HepG2 (cell line): Measurements from ENCODE around the gene ARMC2. TPM values are rescaled to one million over a fixed set of nuclear protein-coding genes. Genes with fewer than 3 reads are reported as not detected.

Source experiments
- ATAC-seq: fragments of 200-7000 bp; cut with Tn5 transposase; 3 replicates; pipeline ENCODE4 v1.9.1; 2020; ENCODE audit warnings: mild to moderate bottlenecking, moderate library complexity
- BruUV-seq: library from RNA; stranded (reverse); fragments of 400-500 nt; replicated peaks from 2 replicates; lab custom pipeline; 2021; lab: Mats Ljungman, UMichigan
- CTCF ChIA-PET: fragments of 300-600 bp; formaldehyde crosslinking; extraction: SDS; loops from one replicate; lab custom pipeline; 2021; ENCODE audit warnings: low total read pairs, inconsistent platforms, low intra/inter-chr PET ratio; lab: Yijun Ruan, JAX
- POLR2A ChIA-PET: fragments of 350-600 bp; sonication (Branson Sonifier 250); formaldehyde crosslinking; loops from one replicate; lab custom pipeline; 2020; ENCODE audit warnings: antibody characterized with exemption, inconsistent platforms; lab: Yijun Ruan, JAX
- DNase-seq: peaks from one replicate; pipeline ENCODE4 v3.0.0-alpha.2; 2015; ENCODE audit warnings: low spot score
- FAIRE-seq: peaks from 3 replicates; lab custom pipeline; 2011; peaks lifted over from hg19 to GRCh38; lab: Jason Lieb, UNC
- H2AFZ ChIP-seq: one replicate; pipeline ENCODE4 v1.6.1; 2011; ENCODE audit warnings: low read length, inconsistent platforms
- H3K27ac ChIP-seq: fragments of 300-600 bp; 3 replicates; pipeline ENCODE4 v1.8.0; 2011; ENCODE audit warnings: mixed run types, mild to moderate bottlenecking, mixed read lengths, low read length, inconsistent platforms; ENCODE audit not compliant: insufficient read depth; ENCODE audit errors: extremely low read length
- H3K27me3 ChIP-seq, 2 experiments: fragments of 200-600 bp in 1 of 2; 2 replicates in 1 of 2; 3 replicates in 1 of 2; pipeline versions ENCODE4 v1.6.0 to v1.8.0; 2011; ENCODE audit warnings: low read length in 2 of 2, mild to moderate bottlenecking in 2 of 2, moderate library complexity in 2 of 2, inconsistent platforms in 1 of 2; ENCODE audit not compliant: insufficient read depth in 2 of 2, control insufficient read depth in 1 of 2
- H3K36me3 ChIP-seq, 2 experiments: fragments of 200-600 bp in 1 of 2; replicated peaks in 1 of 2; 2 replicates in 1 of 2; 3 replicates in 1 of 2; pipeline versions ENCODE4 v1.5.1 to v1.8.0; 2011; ENCODE audit warnings: low read length in 2 of 2, inconsistent platforms in 1 of 2; ENCODE audit not compliant: insufficient read depth in 2 of 2, control insufficient read depth in 1 of 2
- H3K4me1 ChIP-seq: 2 replicates; pipeline ENCODE4 v1.5.1; 2012; ENCODE audit warnings: low read length, inconsistent platforms; ENCODE audit not compliant: insufficient read depth
- H3K4me2 ChIP-seq: 2 replicates; pipeline ENCODE4 v1.6.0; 2011; ENCODE audit warnings: low read depth, low read length, inconsistent platforms
- H3K4me3 ChIP-seq, 3 experiments: fragments of 200-600 bp in 1 of 3; sonication (generic), shearing (Covaris generic) in 1 of 3; replicated peaks in 1 of 3; 2 replicates each; pipeline ENCODE4 v1.5.1; 2011 to 2016; ENCODE audit warnings: low read length in 3 of 3, inconsistent platforms in 2 of 3, low read depth in 2 of 3, mild to moderate bottlenecking in 2 of 3, control low read depth in 1 of 3, mixed read lengths in 1 of 3; ENCODE audit not compliant: insufficient read depth in 1 of 3
- H3K79me2 ChIP-seq: one replicate; pipeline ENCODE4 v1.6.1; 2011; ENCODE audit warnings: low read length, inconsistent platforms; ENCODE audit not compliant: insufficient read depth
- H3K9ac ChIP-seq: 2 replicates; pipeline ENCODE4 v1.6.0; 2011; ENCODE audit warnings: mild to moderate bottlenecking, low read depth, low read length, inconsistent platforms; ENCODE audit not compliant: insufficient read depth
- H3K9me3 ChIP-seq: 2 replicates; pipeline ENCODE4 v1.5.1; 2012; ENCODE audit warnings: mild to moderate bottlenecking, low read length
- H4K20me1 ChIP-seq: 2 replicates; pipeline ENCODE4 v1.6.0; 2011; ENCODE audit warnings: inconsistent platforms, mild to moderate bottlenecking, low read length, moderate library complexity; ENCODE audit not compliant: insufficient read depth
- CBX1 ChIP-seq: IDR thresholded peaks from one replicate; pipeline ENCODE4 v1.6.1; 2016; ENCODE audit warnings: antibody characterized with exemption, low read depth
- GATAD1 ChIP-seq: IDR thresholded peaks from 2 replicates; pipeline ENCODE4 v1.6.1; 2016; ENCODE audit warnings: missing genetic modification reagents, missing compliant biosample characterization
- POLR2AphosphoS5 ChIP-seq: IDR thresholded peaks from 2 replicates; pipeline ENCODE4 v1.6.1; 2012; ENCODE audit warnings: low read depth, low read length
- SRSF9 ChIP-seq: fragments of 200-400 bp; formaldehyde crosslinking; IDR thresholded peaks from 2 replicates; pipeline ENCODE4 v1.6.1; 2018; ENCODE audit warnings: borderline replicate concordance, mild to moderate bottlenecking, low read depth, low read length; ENCODE audit not compliant: insufficient read depth, poor library complexity, severe bottlenecking
- ZNF12 ChIP-seq: sonication (generic); formaldehyde crosslinking; IDR thresholded peaks from 2 replicates; pipeline ENCODE4 v1.5.0; 2020; ENCODE audit warnings: missing genetic modification reagents
- ZNF24 ChIP-seq: fragments of 450-650 bp; IDR thresholded peaks from 2 replicates; pipeline ENCODE4 v1.6.1; 2017; ENCODE audit warnings: antibody characterized with exemption, mild to moderate bottlenecking
- ZNF607 ChIP-seq: sonication (generic); formaldehyde crosslinking; IDR thresholded peaks from 2 replicates; pipeline ENCODE4 v1.5.1; 2020; ENCODE audit warnings: missing genetic modification reagents, mild to moderate bottlenecking, borderline replicate concordance
- ZNF724P ChIP-seq: sonication (generic); formaldehyde crosslinking; IDR thresholded peaks from 2 replicates; pipeline ENCODE4 v1.8.0; 2022; ENCODE audit warnings: missing genetic modification reagents, borderline replicate concordance
- WGBS: methylation state at CpG from one replicate; pipeline ENCODE4 v1.1.6; 2017; ENCODE audit warnings: low lambda C conversion rate; 5-methylcytosine and 5-hydroxymethylcytosine counted together
- in situ Hi-C: cut with HindIII; loops from 2 replicates; pipeline ENCODE4 v1.10.0; 2017; ENCODE audit warnings: low pct_unique_long_range_greater_than_20kb; ENCODE audit not compliant: extremely low pct_ligation_motif_present
- intact Hi-C: fragments of 100-400 bp; cut with micrococcal nuclease; formaldehyde crosslinking; loops from one replicate; pipeline ENCODE4 v1.10.0; 2022; ENCODE audit not compliant: unreplicated experiment
- polyA plus RNA-seq, 8 experiments: library from polyadenylated mRNA; depleted of rRNA in 3 of 8; stranded (reverse) in 7 of 8; unstranded in 1 of 8; fragments of >200 nt; fragmentation: Illumina TruSeq in 4 of 8; extraction: Trizol in 4 of 8; gene quantifications; 2 replicates each; pipeline versions ENCODE4 v1.2.1 to v1.2.3, GENCODE V29; 2011 to 2016; ENCODE audit warnings: low read depth in 4 of 8, missing spikeins in 1 of 8, mixed read lengths in 1 of 8; ENCODE audit not compliant: insufficient read depth in 1 of 8
- total RNA-seq, 5 experiments: library from RNA; depleted of rRNA; stranded (reverse); fragments of >200 nt; fragmentation: Illumina TruSeq; extraction: Trizol; gene quantifications; 2 replicates each; pipeline ENCODE4 v1.2.3, GENCODE V29; 2016; ENCODE audit warnings: low read depth in 1 of 5
- TF ChIP-seq, protein P1 (sequence below): sonication (generic); formaldehyde crosslinking; conservative IDR thresholded peaks from 2 replicates; pipeline ENCODE4 v1.4.0; 2020; ENCODE audit warnings: missing genetic modification reagents
- TF ChIP-seq, protein P2 (sequence below): IDR thresholded peaks from 2 replicates; pipeline ENCODE4 v1.6.1; 2016

The ARMC2 gene
- total and polyA plus RNA-seq, 2 of the 13 experiments (the other 11 are each of a cell fraction or from before 2014, with no cell fraction given), result 1.4 to 3.2 TPM

DNA sequence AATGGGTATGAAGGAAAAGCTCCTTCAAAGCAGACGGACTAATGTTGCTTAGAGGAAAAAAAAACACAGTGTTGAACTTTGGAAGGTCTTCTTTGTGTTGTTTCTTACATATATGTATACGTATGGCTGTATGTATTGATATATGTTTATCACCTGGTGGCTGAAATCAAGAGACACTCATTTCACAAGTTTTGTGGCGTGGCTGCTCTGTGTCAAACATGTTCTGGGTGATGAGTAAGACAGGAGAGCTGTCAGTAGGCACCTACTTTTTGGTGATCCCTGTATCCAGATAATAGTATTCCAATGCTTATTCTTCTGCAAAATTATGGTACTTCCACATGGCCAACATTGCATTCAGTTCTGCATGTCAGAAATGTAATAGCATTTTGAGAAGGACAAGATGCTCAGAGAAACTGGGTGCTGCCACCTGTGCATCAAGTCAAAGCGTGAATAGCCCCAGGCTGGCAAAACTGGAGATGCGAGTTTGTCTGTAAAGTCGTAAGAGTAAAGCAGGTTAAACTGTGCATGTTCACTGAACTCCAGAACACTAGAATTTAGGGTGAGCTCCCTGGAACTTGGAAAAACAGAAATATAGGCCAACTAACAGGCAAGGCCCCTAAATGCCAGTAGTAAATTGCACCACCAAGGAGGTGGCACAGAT is 67.9 kb downstream of the ARMC2 start:
- Histone ChIP-seq H3K9ac (no peak overlapping the region), H3K36me3 (no peaks in the 10 kb centered on the region), H2AFZ (no peak overlapping the region), H3K4me1 (no peaks in the 10 kb centered on the region), H3K4me2 (no peak overlapping the region), H3K27ac (no peak overlapping the region), H3K27me3 (peaks cover 0 to 10% of the 10 kb centered on the region in 2 experiments; a peak in 3 of 5 replicates), H3K79me2 (no peaks in the 10 kb centered on the region), H3K9me3 (no peaks in the 10 kb centered on the region), H4K20me1 (no peaks in the 10 kb centered on the region), H3K4me3 (no peak overlapping the region)
- TF ChIP-seq, protein P1, sequence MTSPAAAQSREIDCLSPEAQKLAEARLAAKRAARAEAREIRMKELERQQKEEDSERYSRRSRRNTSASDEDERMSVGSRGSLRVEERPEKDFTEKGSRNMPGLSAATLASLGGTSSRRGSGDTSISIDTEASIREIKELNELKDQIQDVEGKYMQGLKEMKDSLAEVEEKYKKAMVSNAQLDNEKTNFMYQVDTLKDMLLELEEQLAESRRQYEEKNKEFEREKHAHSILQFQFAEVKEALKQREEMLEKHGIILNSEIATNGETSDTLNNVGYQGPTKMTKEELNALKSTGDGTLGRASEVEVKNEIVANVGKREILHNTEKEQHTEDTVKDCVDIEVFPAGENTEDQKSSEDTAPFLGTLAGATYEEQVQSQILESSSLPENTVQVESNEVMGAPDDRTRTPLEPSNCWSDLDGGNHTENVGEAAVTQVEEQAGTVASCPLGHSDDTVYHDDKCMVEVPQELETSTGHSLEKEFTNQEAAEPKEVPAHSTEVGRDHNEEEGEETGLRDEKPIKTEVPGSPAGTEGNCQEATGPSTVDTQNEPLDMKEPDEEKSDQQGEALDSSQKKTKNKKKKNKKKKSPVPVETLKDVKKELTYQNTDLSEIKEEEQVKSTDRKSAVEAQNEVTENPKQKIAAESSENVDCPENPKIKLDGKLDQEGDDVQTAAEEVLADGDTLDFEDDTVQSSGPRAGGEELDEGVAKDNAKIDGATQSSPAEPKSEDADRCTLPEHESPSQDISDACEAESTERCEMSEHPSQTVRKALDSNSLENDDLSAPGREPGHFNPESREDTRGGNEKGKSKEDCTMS (CRISPR knock-in tag), result no peak
- ChIA-PET POLR2A (no interaction called here), CTCF (no interaction called here)
- intact Hi-C loops, result no loop called here
- no peak for FAIRE-seq
- 59% methylated on average over 6 of the region's 6 CpGs for WGBS
- no TSS peak for BruUV-seq
- DNase-seq, result no peak
- in situ Hi-C loops, result loop anchor here (10.0 kb wide), 1 partner anchor 159 kb away; no protein-coding TSS in a partner anchor
- ATAC-seq, result no peak

DNA sequence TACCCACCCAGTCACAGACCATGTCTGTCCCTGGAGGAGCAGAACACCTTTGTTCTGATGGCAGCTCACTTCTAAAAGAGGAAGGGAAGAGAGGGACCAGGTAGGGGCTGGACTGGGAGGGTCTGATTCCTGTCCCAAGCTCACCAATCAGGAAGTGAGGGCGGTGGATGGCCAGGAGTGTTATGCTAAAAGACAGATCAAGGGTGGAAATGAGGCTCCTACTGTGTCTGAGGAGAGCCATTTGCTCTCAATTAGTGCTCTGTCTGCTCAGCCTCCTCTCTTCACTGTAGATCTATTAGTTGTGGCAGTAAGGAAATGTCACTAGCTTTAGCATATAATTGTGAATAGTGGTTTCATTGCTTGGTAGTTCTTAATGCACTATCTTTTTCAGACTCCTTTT is 72.5 kb downstream of the ARMC2 start:
- H3K4me1 ChIP-seq, result no peaks in the 10 kb centered on the region
- ATAC-seq (no peak), DNase-seq (no peak), FAIRE-seq (no peak)
- H4K20me1 ChIP-seq, result no peaks in the 10 kb centered on the region
- no peak overlapping the region for H3K9ac ChIP-seq
- H3K4me3 ChIP-seq, result no peak overlapping the region
- peaks cover 0 to 10% of the 10 kb centered on the region in 2 experiments; a peak in 2 of 5 replicates for H3K27me3 ChIP-seq
- CTCF ChIA-PET, result no interaction called here
- H3K27ac ChIP-seq, result no peak overlapping the region
- H3K9me3 ChIP-seq, result no peaks in the 10 kb centered on the region
- POLR2A ChIA-PET, result no interaction called here
- no peaks in the 10 kb centered on the region for H3K36me3 ChIP-seq
- no peaks in the 10 kb centered on the region for H3K79me2 ChIP-seq
- no peak overlapping the region for H2AFZ ChIP-seq
- WGBS, result 14% methylated on average over 1 of the region's 1 CpG
- intact Hi-C loops, result no loop called here
- BruUV-seq, result no TSS peak
- no peak overlapping the region for H3K4me2 ChIP-seq
- in situ Hi-C loops, result no loop called here
- TF ChIP-seq ZNF24 (no peak), GATAD1 (no peak), ZNF724P (no peak), ZNF607 (CRISPR knock-in tag) (no peak), POLR2AphosphoS5 (no peak), SRSF9 (no peak), ZNF12 (CRISPR knock-in tag) (no peak), CBX1 (no peak)
- TF ChIP-seq, protein P2, sequence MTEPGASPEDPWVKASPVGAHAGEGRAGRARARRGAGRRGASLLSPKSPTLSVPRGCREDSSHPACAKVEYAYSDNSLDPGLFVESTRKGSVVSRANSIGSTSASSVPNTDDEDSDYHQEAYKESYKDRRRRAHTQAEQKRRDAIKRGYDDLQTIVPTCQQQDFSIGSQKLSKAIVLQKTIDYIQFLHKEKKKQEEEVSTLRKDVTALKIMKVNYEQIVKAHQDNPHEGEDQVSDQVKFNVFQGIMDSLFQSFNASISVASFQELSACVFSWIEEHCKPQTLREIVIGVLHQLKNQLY (CRISPR knock-in tag), result no peak
